Parathyroid adenoma (tissue), 2 donors: ENCODE measurements around the gene CDH4.

Experiments used
- H2AFZ ChIP-seq: fragments of 300-600 bp; sonication (generic); one replicate; pipeline ENCODE4 v1.7.0; 2017; ENCODE audit warnings: antibody characterized with exemption, mild to moderate bottlenecking
- H3K27ac ChIP-seq: fragments of 300-600 bp; sonication (generic); one replicate; pipeline ENCODE4 v1.7.0; 2017
- H3K27me3 ChIP-seq: fragments of 300-600 bp; sonication (generic); one replicate; pipeline ENCODE4 v1.7.0; 2017; ENCODE audit warnings: low read length; ENCODE audit not compliant: control insufficient read depth, insufficient read depth
- H3K36me3 ChIP-seq: fragments of 300-600 bp; sonication (generic); one replicate; pipeline ENCODE4 v1.7.0; 2017; ENCODE audit warnings: low read length; ENCODE audit not compliant: control insufficient read depth, insufficient read depth
- H3K4me1 ChIP-seq: fragments of 300-600 bp; sonication (generic); one replicate; pipeline ENCODE4 v1.7.0; 2017; ENCODE audit warnings: control low read depth
- H3K4me2 ChIP-seq: fragments of 300-600 bp; sonication (generic); one replicate; pipeline ENCODE4 v1.7.0; 2017; ENCODE audit warnings: low read length
- H3K4me3 ChIP-seq: fragments of 300-600 bp; sonication (generic); one replicate; pipeline ENCODE4 v1.7.0; 2017; ENCODE audit warnings: low read depth, low read length
- H3K79me2 ChIP-seq: fragments of 300-600 bp; sonication (generic); one replicate; pipeline ENCODE4 v1.7.0; 2017; ENCODE audit warnings: control low read depth
- H3K9ac ChIP-seq: fragments of 300-600 bp; sonication (generic); one replicate; pipeline ENCODE4 v1.7.0; 2017; ENCODE audit warnings: mild to moderate bottlenecking
- H3K9me3 ChIP-seq: fragments of 300-600 bp; sonication (generic); one replicate; pipeline ENCODE4 v1.7.0; 2017; ENCODE audit warnings: low read length; ENCODE audit not compliant: control insufficient read depth
- CTCF ChIP-seq: fragments of 300-600 bp; sonication (generic); IDR thresholded peaks from one replicate; pipeline ENCODE4 v1.7.0; 2017; ENCODE audit warnings: antibody characterized with exemption, mild to moderate bottlenecking
- donor health status: primary hyperparathyroidism.

Gene CDH4

GRCh38 chr20:61571916-61572711 is 320.1 kb downstream of the CDH4 start:
- H3K36me3 ChIP-seq: no peaks in the 10 kb centered on the region

GRCh38 chr20:61572789-61573188 is 320.7 kb downstream of the CDH4 start:
- TF ChIP-seq CTCF: no peak
- H3K9me3 ChIP-seq: no peaks in the 10 kb centered on the region
- H3K27me3 ChIP-seq: peaks cover 2% of the 10 kb centered on the region

More at GRCh38 chr20:61571916-61572711, 320.1 kb downstream of the CDH4 start:
- H3K4me2 ChIP-seq: no peak overlapping the region
- H3K79me2 ChIP-seq: no peaks in the 10 kb centered on the region
- no peak overlapping the region for H3K4me3 ChIP-seq
- TF ChIP-seq CTCF: no peak
- H3K27me3 ChIP-seq: no peaks in the 10 kb centered on the region
- no peaks in the 10 kb centered on the region for H3K9me3 ChIP-seq
- H3K27ac ChIP-seq: no peak overlapping the region
- H3K9ac ChIP-seq: no peak overlapping the region
- H3K4me1 ChIP-seq: no peaks in the 10 kb centered on the region
- no peak overlapping the region for H2AFZ ChIP-seq

GRCh38 chr20:61573415-61574305 is 321.6 kb downstream of the CDH4 start:
- Histone ChIP-seq H3K79me2 (no peaks in the 10 kb centered on the region), H3K4me2 (no peak overlapping the region)
- TF ChIP-seq CTCF: no peak

More at GRCh38 chr20:61572789-61573188, 320.7 kb downstream of the CDH4 start:
- H3K4me2 ChIP-seq: no peak overlapping the region
- no peak overlapping the region for H3K9ac ChIP-seq
- H2AFZ ChIP-seq: no peak overlapping the region
- H3K27ac ChIP-seq: no peak overlapping the region
- H3K4me1 ChIP-seq: no peaks in the 10 kb centered on the region
- H3K79me2 ChIP-seq: no peaks in the 10 kb centered on the region
- H3K4me3 ChIP-seq: no peak overlapping the region
- no peaks in the 10 kb centered on the region for H3K36me3 ChIP-seq

GRCh38 chr20:61575151-61575937 is 323.3 kb downstream of the CDH4 start:
- H3K27ac ChIP-seq: no peak overlapping the region
- no peak overlapping the region for H3K4me2 ChIP-seq
- no peaks in the 10 kb centered on the region for H3K36me3 ChIP-seq
- TF ChIP-seq CTCF: no peak
- no peak overlapping the region for H3K4me3 ChIP-seq
- no peaks in the 10 kb centered on the region for H3K4me1 ChIP-seq
- peaks cover 4% of the 10 kb centered on the region for H3K27me3 ChIP-seq
- H3K79me2 ChIP-seq: no peaks in the 10 kb centered on the region
- H3K9ac ChIP-seq: no peak overlapping the region
- H2AFZ ChIP-seq: no peak overlapping the region
- H3K9me3 ChIP-seq: no peaks in the 10 kb centered on the region

More at GRCh38 chr20:61573415-61574305, 321.6 kb downstream of the CDH4 start:
- Histone ChIP-seq H3K27me3 (peaks cover 4% of the 10 kb centered on the region), H3K36me3 (no peaks in the 10 kb centered on the region), H3K9me3 (no peaks in the 10 kb centered on the region), H3K4me1 (no peaks in the 10 kb centered on the region), H2AFZ (no peak overlapping the region), H3K9ac (no peak overlapping the region), H3K27ac (no peak overlapping the region), H3K4me3 (no peak overlapping the region)
